ENCODE measurements around the gene MAGI1. TPM values are rescaled to one million over a fixed set of nuclear protein-coding genes. Genes with fewer than 3 reads are reported as not detected.
"Not testable (repeated sequence)": the region's sequence is repeated elsewhere in the genome, so short reads cannot be mapped to it uniquely, and the experiment has no call there.

Gene MAGI1
- total RNA-seq, 1 experiment from 2014 or later, result 0.77 TPM

DNA sequence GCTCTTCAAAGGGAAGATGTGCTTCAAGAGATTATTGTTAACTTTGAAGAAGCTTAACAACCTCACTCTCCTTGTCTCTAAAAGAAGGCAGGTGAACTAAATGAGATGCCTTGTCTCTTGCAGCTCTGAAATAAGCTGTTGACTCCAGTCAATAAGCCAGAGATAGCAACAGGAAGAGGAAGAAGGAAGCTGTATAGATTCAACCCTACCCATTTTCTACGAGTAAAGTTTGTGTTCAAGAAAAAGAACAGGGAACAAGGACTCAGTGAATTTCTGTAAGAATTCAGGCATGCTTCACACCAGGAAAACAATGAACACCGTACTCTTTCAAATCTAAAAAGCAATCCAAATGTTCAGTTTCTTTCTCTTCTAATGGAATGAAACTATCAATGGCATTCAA lies 503.5 kb downstream of the MAGI1 start:
- in situ Hi-C loops (cut with HindIII; ENCODE audit: low pct_unique_long_range_greater_than_20kb, low sequenced_read_pairs), result no loop called here
- no peak for DNase-seq (ENCODE audit: low read depth, low spot score)

DNA sequence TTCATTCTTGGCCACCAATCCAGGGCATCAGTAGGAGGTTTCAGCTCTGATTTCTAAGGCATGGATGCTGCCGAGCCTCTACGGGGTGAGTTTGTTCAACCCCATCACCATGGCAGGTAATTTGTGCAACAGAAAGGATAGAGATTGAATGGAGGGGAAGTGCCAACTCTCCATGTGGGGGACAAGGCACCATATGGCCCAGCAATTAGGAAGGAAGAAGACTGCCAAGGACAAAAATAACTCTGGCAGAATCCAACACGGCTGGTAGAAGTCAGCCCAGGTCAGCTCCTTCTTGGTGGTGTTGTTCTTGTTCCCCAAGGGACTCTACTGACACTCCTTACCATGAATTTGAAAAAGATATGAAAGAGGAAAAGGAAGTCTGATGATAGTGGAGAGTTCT lies 503.9 kb downstream of the MAGI1 start:
- in situ Hi-C loops (cut with HindIII; ENCODE audit: low pct_unique_long_range_greater_than_20kb, low sequenced_read_pairs), result no loop called here
- no peak for DNase-seq (ENCODE audit: low read depth, low spot score)

DNA sequence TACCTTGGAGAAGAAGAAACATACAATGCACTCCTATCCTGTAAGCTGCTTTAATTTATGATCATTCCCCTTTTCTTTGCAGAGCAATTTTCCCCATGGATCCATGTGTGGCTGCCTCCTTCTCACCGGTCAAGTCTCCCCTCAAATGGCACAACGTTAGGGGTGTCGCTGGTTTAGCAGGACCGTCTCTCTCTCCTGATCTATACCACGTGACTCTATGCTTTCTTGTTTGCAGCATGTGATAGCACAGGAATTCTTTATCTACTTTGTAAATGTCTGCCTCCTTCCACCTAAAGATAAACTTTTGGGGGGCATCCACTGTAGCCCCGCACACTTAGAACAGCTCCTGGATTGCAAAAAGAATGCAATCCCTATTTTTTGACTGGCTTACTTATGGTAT lies 506.0 kb downstream of the MAGI1 start:
- in situ Hi-C loops (cut with HindIII; ENCODE audit: low pct_unique_long_range_greater_than_20kb, low sequenced_read_pairs), result no loop called here
- DNase-seq (ENCODE audit: low read depth, low spot score), result no peak

DNA sequence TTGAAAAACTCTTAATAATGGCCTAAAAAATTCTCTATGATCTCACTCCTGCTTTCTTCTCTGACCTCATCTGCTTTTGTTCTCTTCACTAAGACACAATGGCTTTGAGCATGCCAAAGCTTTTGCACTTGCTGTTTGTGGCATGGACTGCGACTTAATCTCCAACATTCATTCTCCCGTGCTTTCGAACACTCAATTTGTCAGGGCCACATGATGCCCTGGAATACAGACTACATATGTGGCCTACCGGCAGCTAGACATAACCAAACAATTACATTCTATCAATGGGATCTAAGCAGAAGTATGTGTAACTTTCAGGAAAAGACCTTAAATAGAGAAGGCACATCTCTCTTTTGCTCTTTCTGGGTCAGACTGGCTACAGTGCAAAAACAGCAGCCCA lies 506.5 kb downstream of the MAGI1 start:
- DNase-seq (ENCODE audit: low read depth, low spot score), result no peak
- in situ Hi-C loops (cut with HindIII; ENCODE audit: low pct_unique_long_range_greater_than_20kb, low sequenced_read_pairs), result no loop called here

DNA sequence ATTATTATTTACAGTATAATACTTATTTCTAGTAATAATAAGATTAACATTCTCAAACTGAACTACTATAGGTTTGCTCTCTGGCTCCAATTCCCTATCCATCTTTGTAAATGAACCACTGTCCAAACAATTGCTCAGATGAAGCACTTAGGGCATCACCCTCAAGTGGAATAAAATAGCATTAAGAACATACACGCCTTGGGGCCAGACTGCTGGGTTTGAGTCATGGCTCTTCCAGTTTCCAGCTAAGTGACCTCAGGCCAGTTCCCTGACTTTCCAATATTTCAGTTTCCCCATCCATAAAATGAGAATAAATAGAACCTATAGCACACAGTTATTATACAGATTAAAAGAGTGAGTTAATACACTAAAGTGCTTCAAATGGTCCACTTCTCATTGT lies 507.2 kb downstream of the MAGI1 start:
- DNase-seq (ENCODE audit: low read depth, low spot score), result no peak
- in situ Hi-C loops (cut with HindIII; ENCODE audit: low pct_unique_long_range_greater_than_20kb, low sequenced_read_pairs), result no loop called here

DNA sequence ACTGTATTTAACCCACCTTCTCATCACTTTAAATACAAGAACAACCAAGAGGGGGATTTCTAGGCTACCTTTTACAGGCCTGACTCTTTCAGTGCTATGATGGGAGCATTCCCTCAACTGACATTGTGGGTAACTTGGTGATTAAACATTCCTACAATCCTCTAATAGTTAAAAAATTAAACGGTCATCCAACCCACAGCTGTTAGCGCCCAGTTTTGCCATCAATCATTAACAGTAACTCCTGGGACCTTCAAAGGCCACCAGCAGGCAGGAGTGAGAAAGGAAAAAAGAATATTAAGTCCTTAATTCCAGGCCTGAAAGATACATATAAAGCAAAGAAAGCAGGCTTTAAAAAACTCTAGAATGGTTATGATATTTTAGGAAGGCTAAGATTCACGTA lies 512.1 kb downstream of the MAGI1 start:
- DNase-seq (ENCODE audit: low read depth, low spot score), result no peak
- in situ Hi-C loops (cut with HindIII; ENCODE audit: low pct_unique_long_range_greater_than_20kb, low sequenced_read_pairs), result no loop called here

DNA sequence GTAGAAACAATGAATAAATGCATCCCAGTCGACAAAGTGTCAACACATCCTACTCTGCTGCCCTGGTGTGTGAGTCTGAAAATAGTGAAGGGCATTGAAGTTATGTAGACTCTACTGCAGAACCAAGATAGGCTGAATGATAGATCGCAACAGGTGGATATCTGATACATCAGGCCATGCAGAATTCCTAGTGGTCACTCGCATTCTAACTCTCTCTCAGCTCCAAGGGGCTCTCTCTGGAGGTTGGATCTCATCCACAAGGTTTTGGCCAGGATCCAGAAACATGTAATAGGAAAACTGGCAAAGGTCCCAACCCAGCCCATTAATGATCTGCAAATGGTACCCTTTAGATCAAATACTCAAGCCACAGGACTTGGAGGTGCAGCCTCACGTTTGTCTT lies 514.1 kb downstream of the MAGI1 start:
- in situ Hi-C loops (cut with HindIII; ENCODE audit: low pct_unique_long_range_greater_than_20kb, low sequenced_read_pairs), result no loop called here
- no peak for DNase-seq (ENCODE audit: low read depth, low spot score)

DNA sequence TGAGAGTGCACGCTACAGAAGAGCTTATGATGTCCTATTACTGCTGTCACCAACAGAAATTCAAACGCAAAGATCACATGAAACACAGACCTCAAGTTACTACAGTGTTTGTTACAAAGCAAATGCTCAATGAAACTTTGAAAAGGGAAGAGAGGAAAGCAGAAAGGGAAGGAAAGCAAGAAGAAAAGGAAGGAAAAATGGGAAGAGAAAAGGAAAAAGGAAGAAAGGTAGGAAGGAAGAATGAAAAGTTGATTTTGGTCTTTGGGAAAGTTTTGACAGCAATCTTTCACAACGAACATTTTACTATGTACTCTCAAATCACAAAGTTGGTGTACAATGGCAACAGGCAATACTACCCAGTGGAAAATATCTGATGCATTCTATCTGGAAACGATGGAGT lies 514.8 kb downstream of the MAGI1 start:
- in situ Hi-C loops (cut with HindIII; ENCODE audit: low pct_unique_long_range_greater_than_20kb, low sequenced_read_pairs), result no loop called here
- DNase-seq (ENCODE audit: low read depth, low spot score), result no peak

DNA sequence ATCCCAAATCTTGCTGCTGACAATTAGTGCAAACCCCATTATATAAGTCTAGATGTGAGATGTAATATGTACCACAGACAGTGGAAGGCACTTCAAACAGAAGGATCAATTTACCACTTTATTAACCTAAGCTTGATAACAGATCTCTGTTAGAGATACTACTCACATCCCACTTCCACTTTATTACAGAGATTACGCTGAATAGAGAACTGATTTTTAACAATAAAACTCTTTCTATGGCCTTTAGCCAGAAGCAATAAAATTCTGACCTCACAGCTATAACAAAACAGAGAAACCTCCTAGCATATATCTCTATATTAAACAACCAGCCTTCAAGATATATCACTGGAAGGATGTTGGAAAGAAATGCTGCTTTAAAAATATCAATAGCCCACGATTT lies 517.7 kb downstream of the MAGI1 start:
- in situ Hi-C loops (cut with HindIII; ENCODE audit: low pct_unique_long_range_greater_than_20kb, low sequenced_read_pairs), result no loop called here
- DNase-seq (ENCODE audit: low read depth, low spot score), result no peak

DNA sequence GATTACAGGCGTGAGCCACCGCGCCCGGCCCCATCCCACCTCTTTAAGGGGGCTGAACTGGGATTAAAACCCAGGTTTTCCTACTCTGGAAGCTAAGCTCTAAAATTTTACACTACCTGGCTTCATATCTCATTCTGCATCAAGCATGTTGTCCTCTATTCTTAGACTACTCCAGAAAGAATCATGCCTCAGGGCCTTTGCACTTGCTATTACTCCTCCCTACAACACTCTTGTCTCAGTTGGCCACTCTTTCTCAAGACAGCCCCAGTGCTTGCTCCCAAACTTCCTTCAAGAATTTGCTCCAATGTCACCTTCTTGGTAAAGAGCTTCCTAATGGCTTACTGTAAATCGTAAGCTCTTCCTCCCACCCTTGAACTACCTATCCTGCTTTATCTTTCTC lies 521.7 kb downstream of the MAGI1 start:
- in situ Hi-C loops (cut with HindIII; ENCODE audit: low pct_unique_long_range_greater_than_20kb, low sequenced_read_pairs), result no loop called here
- DNase-seq (ENCODE audit: low read depth, low spot score), result no peak

DNA sequence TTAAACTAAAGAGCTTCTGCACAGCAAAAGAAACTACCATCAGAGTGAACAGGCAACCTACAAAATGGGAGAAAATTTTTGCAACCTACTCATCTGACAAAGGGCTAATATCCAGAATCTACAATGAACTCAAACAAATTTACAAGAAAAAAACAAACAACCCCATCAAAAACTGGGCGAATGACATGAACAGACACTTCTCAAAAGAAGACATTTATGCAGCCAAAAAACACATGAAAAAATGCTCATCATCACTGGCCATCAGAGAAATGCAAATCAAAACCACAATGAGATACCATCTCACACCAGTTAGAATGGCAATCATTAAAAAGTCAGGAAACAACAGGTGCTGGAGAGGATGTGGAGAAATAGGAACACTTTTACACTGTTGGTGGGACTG lies 524.4 kb downstream of the MAGI1 start:
- DNase-seq (ENCODE audit: low read depth, low spot score); in situ Hi-C loops (cut with HindIII; ENCODE audit: low pct_unique_long_range_greater_than_20kb, low sequenced_read_pairs): not testable (repeated sequence)

DNA sequence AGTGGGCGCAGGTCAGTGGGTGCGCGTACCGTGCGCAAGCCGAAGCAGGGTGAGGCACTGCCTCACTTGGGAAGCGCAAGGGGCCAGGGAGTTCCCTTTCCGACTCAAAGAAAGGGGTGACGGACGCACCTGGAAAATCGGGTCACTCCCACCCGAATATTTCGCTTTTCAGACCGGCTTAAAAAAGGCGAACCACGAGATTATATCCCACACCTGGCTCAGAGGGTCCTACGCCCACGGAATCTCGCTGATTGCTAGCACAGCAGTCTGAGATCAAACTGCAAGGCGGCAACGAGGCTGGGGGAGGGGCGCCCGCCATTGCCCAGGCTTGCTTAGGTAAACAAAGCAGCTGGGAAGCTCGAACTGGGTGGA lies 529.3 kb downstream of the MAGI1 start:
- in situ Hi-C loops (cut with HindIII; ENCODE audit: low pct_unique_long_range_greater_than_20kb, low sequenced_read_pairs); DNase-seq (ENCODE audit: low read depth, low spot score): not testable (repeated sequence)

DNA sequence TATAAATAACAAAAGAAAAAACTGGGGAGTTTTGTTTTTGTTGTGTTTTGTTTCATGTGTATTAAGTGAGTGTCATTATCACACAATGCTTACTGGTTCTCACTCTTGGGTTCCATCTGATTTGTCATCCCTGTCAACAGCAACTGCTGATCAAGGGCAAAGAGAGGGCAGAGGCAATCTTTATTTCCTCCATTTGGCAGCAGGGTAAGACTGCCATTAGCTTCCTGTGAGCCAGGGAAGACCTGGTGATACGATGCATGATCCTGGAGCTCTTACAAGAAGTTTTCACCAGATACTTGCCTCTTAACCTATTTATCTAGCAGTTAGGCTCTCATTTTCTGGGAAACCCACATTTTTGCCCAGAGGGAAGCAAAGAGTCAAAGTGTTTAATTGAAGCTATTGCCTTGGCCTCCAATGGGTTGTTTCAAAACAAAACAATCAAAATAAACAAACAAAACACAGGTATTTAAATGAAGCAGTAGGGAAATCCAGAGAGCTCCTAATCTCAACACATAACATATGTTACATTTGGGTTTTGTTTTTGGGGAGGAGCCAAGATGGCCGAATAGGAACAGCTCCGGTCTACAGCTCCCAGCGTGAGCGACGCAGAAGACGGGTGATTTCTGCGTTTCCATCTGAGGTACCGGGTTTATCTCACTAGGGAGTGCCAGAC lies 529.8 kb downstream of the MAGI1 start:
- DNase-seq (ENCODE audit: low read depth, low spot score), result no peak
- in situ Hi-C loops (cut with HindIII; ENCODE audit: low pct_unique_long_range_greater_than_20kb, low sequenced_read_pairs), result no loop called here

DNA sequence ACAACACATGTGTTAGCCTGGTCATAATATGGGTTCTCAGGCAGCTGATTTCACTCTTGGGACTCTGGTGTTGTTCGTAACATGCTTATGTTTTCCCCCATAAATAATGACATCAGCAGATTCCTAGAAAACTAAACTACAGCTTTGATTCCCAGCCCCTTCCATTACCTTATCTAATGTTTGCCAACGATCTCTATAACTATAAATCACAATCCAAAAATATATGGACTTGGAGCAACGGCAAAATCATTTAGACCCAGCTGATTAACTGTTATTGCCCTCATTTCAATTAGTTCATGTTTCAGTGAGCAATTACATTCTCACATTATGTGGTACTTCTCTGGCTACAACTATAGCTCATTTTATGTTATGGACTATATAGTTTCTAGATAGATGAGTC lies 531.3 kb downstream of the MAGI1 start:
- in situ Hi-C loops (cut with HindIII; ENCODE audit: low pct_unique_long_range_greater_than_20kb, low sequenced_read_pairs), result no loop called here
- DNase-seq (ENCODE audit: low read depth, low spot score), result no peak

DNA sequence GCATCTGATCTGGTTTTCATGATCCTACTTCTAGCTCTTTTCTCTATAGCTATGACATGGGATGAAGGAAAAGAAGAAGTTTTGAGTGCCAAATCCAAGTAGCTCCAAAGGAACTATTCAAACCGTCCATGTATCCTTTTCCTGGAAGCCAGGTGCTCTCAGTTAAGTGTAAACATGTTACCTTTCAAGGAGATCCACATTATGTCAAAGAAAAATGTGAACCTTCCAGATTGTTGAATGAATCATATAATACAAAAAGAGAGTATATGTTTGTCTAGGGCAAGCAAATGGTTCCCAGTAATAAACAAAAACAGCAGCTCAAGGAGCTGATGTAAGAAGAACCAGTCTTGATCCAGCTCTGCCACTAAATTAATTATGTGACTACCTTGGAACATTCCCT lies 534.9 kb downstream of the MAGI1 start:
- DNase-seq (ENCODE audit: low read depth, low spot score), result no peak
- in situ Hi-C loops (cut with HindIII; ENCODE audit: low pct_unique_long_range_greater_than_20kb, low sequenced_read_pairs), result no loop called here

DNA sequence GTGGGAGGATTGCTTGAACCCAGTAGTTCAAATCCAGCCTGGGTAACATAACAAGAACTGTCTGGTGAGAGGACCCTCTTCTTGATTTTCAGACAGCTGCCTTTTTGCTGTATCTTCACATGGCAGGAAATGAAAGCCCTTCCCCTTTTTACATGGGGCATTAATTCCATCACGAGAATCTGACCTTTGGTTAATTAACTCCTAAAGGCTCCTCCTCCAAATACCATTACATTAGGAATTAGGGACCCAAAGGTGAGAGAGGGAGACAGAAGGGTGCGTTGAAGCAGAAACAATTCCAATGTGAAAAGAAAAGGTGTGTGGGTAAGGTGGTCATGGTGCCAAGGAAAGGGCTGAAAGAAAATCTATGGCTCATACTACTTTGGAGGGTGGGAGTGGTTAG lies 536.2 kb downstream of the MAGI1 start:
- in situ Hi-C loops (cut with HindIII; ENCODE audit: low pct_unique_long_range_greater_than_20kb, low sequenced_read_pairs), result no loop called here
- DNase-seq (ENCODE audit: low read depth, low spot score), result no peak

DNA sequence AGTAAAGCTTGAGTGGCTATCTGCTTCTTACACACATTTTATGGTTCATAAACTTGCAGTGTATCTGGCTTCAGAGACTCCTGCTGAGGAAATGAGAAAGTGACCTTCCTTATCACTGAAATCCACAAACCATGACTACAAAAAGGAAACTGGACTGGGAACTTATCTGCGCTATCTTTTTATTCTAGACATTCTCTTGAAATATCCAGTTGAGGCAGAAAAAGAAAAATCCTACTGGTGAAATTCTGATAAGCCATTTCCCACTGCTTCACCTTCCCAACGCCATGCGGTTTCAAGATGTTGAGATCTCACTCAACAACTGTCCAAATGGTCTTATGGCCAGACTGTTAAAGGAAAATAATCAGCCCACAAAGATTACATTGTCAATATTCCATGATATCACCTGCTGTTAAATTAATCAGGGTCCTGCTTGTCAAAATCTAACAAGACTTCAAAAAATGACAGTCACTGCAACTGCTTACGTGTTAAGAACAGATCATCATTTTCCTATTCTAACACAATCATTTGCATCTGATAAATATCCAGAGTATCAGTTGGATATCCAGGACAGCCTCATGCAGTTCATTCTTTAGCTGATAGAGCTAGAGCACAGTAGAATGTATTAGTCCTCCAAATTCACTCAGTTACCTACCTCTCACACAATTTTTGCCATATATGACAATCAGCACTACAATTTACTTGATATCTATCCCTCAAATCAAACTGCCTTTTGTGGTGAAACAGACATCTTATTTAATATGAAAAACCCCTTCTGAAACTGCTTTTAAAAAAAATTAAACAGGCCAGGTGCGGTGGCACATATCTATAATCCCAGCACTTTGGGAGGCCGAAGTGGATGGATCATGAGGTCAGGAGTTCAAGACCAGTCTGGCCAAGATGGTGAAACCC lies 538.1 kb downstream of the MAGI1 start:
- no peak for DNase-seq (ENCODE audit: low read depth, low spot score)
- in situ Hi-C loops (cut with HindIII; ENCODE audit: low pct_unique_long_range_greater_than_20kb, low sequenced_read_pairs), result no loop called here

DNA sequence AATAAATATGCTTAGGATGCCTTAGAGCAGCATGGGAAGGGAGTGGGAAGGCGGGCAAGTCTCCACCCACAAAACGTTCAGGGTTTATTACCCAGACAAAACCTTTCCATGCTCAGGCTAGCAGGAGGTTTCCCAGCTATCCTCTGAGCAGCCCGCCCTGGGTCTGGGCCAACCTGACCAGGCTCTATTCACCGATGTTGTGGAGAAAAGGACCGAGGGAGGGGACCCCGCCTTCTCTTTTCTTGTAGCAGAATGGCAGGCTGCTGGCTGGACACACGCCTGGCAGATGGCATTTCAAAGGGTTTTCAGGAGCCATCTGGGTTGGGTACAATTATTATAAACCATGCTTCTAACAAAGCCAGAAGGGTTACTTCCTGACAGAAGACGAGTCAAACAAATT lies 540.9 kb downstream of the MAGI1 start:
- in situ Hi-C loops (cut with HindIII; ENCODE audit: low pct_unique_long_range_greater_than_20kb, low sequenced_read_pairs), result no loop called here
- DNase-seq (ENCODE audit: low read depth, low spot score), result no peak

DNA sequence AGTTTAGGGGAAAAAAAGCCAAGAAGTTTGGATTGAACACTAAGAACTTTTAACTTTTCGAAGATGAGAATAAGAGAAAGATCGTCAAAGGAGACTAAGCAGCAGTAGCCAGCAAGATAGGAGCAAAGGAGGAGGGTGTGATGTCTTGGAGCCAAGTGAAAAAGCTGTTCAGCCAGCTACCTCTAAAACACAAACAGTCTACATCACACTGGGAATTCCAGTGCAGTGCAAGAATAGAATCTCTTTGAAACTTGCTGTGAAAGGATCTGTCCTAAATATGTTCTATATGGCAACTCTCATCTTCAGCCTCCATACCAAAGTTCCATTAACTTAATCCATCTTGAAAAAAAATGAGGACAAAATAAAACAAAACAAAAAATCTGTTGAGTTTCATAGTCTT lies 541.5 kb downstream of the MAGI1 start:
- DNase-seq (ENCODE audit: low read depth, low spot score), result no peak
- in situ Hi-C loops (cut with HindIII; ENCODE audit: low pct_unique_long_range_greater_than_20kb, low sequenced_read_pairs), result no loop called here
